ENCODE data around the gene OR5K2. TPM values are rescaled to one million over a fixed set of nuclear protein-coding genes. Genes with fewer than 3 reads are reported as not detected.

Gene OR5K2
- total RNA-seq, 4 donors from 2014 or later: not detected

DNA sequence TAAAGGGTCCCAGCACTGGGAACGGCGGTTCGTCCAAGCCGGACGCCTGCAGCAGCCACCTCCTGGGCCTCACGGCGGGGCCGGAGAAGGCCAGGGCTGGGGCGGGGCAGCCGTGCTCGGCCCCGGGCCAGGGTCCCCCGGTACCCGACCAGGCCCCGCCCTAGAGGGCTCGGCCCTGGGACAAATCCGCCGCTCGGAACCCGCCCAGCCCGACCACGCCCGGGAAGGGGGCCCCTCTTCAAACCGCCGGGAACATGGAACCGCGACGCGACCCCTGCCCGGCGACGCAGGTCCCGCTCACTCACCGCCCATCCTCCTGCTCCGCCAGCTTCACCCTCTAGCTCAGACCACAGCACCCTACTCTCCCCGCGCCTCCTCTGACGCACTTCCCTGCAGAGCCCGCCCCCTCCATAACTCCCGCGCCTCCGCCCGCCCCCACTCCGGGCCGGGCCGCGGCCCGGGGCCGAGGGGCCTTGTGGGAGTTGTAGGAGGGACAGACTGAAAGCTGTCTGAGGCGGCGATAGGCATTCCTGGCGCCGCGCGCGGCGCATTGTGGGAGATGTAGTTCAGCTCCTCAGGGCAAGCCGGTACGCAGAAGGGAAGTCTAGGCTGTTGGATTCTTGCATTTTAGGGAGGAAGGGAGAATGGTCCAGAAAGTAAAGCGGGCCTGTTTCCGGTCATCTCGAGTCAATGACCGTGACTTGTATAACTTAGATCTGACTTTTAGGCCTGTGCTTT is 25.2 kb downstream of the OR5K2 start, which contains the start of gene CLDND1:
Gene CLDND1 (minus strand): TSS at position 359 of the 738 bp plus-strand sequence. CDS start 1,478 bp downstream, outside the sequence.
- in situ Hi-C loops (cut with MboI; ENCODE audit: low sequenced_read_pairs in 4 of 4): no loop called here
- intact Hi-C loops (cut with DNase I; ENCODE audit: low total_unique reads): loop anchor here (1.0 to 5.0 kb wide), 5 partner anchors 71 to 1295 kb away; partner anchors contain the start of genes ARL6, CMSS1, CPOX and CRYBG3
- Histone ChIP-seq H3K4me3 (peak within 1 kb of the TSS; percentile 72 to 87 (median 75)), H3K27ac (peak within 1 kb of the TSS; percentile 90 to 98 (median 95)), H3K9me3 (no peaks in the 10 kb centered on the region), H3K36me3 (peaks cover 0 to 12% of the 10 kb centered on the region in 2 donors), H3K4me1 (peaks cover 14 to 20% of the 10 kb centered on the region in 2 donors), H3K27me3 (no peaks in the 10 kb centered on the region)
- ATAC-seq (peak; percentile 93 to 96), DNase-seq (peak; percentile 94 to 97)
- TF ChIP-seq POLR2A (IDR thresholded peaks at IDR 0.05): peak; percentile 87 to 88
- TF ChIP-seq, protein P1, sequence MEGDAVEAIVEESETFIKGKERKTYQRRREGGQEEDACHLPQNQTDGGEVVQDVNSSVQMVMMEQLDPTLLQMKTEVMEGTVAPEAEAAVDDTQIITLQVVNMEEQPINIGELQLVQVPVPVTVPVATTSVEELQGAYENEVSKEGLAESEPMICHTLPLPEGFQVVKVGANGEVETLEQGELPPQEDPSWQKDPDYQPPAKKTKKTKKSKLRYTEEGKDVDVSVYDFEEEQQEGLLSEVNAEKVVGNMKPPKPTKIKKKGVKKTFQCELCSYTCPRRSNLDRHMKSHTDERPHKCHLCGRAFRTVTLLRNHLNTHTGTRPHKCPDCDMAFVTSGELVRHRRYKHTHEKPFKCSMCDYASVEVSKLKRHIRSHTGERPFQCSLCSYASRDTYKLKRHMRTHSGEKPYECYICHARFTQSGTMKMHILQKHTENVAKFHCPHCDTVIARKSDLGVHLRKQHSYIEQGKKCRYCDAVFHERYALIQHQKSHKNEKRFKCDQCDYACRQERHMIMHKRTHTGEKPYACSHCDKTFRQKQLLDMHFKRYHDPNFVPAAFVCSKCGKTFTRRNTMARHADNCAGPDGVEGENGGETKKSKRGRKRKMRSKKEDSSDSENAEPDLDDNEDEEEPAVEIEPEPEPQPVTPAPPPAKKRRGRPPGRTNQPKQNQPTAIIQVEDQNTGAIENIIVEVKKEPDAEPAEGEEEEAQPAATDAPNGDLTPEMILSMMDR (IDR thresholded peaks at IDR 0.05 in 4 of 5, conservative IDR thresholded peaks at IDR 0.05 in 1 of 5): peak in 1 of 5 experiments; percentile 9

DNA sequence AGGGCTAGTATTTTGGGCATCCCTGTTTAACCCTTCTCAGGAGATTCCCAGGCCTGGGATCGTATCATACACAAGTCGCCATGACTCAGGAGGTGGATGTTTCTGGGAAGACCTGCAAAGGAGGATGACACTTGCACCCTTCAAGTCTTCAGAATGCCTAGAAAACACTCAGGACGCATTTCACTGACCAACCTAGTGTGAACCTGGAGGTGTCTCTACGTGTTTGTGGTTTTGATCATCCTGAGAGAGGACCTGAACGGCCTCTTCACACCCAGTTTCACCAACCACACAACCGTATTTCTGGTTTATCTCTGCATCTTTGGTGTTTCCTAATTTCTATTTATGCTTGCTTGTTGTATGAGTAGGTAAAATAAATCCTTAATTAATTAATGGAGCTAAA is 28.0 kb downstream of the OR5K2 start:
- Histone ChIP-seq H3K36me3 (no peaks in the 10 kb centered on the region), H3K27me3 (no peaks in the 10 kb centered on the region), H3K4me3 (no peak overlapping the region), H3K27ac (no peak overlapping the region), H3K9me3 (no peaks in the 10 kb centered on the region), H3K4me1 (peaks cover 14 to 19% of the 10 kb centered on the region in 2 donors)
- in situ Hi-C loops (cut with MboI; ENCODE audit: low sequenced_read_pairs in 4 of 4) (no loop called here), intact Hi-C loops (cut with DNase I; ENCODE audit: low total_unique reads) (no loop called here)
- no peak for DNase-seq
- no peak for ATAC-seq
- no peak for TF ChIP-seq POLR2A (IDR thresholded peaks at IDR 0.05)
- TF ChIP-seq, protein P1 (IDR thresholded peaks at IDR 0.05 in 4 of 5, conservative IDR thresholded peaks at IDR 0.05 in 1 of 5): no peak

DNA sequence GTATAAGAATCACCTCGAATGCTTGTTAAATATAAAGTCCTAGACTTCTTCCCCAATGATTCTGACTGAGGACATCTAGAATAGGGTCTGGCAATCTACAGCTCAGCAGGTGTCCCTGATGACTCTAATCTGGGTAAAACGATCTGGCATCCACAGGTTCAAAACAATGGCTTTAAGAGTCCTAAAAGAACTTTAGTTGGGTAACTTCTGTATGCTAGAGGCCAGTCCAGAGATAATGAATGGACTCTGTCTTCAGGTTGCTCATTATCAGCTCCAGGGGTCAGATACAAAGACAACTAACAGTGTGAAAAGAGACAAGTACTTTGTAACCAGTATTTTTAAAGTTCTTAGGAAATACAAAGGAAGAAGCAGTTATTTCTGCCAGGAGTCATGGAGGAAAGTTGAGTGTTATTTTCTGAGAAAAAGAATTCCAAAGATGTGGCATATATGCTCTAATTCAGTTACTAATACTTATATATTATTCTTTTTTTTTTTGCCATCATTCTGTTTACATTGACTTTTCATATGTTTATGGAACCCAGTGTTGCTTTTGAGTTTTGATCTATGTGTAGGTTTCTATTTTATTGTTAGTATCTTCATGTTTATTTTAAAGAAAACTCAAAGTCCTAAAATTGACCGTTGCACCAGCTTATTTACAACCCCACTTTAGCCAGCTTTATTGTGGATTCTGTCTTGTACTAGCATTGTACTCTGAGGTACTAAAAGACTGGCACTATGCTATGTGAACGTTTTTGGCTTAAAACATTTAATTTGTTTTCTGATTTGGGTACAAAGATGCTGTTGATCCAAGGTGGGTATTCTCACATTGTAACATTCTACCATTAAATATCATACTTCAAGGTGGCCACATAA is 31.2 kb downstream of the OR5K2 start:
- DNase-seq (no peak), ATAC-seq (no peak)
- no peaks in the 10 kb centered on the region for H3K4me1 ChIP-seq
- no peaks in the 10 kb centered on the region for H3K9me3 ChIP-seq
- no peaks in the 10 kb centered on the region for H3K27me3 ChIP-seq
- no peak overlapping the region for H3K4me3 ChIP-seq
- TF ChIP-seq, protein P1 (IDR thresholded peaks at IDR 0.05 in 4 of 5, conservative IDR thresholded peaks at IDR 0.05 in 1 of 5): no peak
- TF ChIP-seq POLR2A (IDR thresholded peaks at IDR 0.05): no peak
- intact Hi-C loops (cut with DNase I; ENCODE audit: low total_unique reads): no loop called here
- H3K36me3 ChIP-seq: no peaks in the 10 kb centered on the region
- in situ Hi-C loops (cut with MboI; ENCODE audit: low sequenced_read_pairs in 4 of 4): no loop called here
- H3K27ac ChIP-seq: no peak overlapping the region

DNA sequence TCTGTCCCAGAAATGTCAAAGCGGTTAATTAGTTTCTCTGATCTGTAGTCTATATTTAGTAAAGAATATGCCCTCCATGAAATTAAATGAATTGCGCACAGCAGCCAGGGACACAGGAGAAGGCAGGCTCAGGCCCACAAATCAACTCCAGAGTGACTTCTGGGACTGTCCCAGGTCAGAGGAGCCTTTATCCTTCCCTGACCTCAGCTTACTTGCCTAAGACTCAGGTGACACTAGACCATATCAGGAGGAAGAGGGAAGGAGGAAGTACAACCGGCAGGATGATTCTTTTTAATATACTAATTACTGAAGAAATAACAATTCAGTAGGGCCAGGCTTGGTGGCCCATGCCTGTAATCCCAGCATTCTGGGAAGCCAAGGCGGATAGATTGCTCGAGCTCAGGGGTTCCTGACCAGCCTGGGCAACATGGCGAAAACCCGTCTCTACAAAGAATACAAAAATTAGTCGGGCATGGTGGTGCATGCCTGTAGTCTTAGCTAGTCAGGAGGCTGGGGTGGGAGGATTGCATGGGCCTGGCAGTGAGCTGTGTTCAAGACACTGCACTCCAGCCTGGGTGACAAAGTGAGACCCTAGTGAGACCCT is 32.5 kb downstream of the OR5K2 start:
- in situ Hi-C loops (cut with MboI; ENCODE audit: low sequenced_read_pairs in 4 of 4): no loop called here
- ATAC-seq: peak in 1 of 2 donors; percentile 66

More for the DNA sequence above, 32.5 kb downstream of the OR5K2 start:
- Histone ChIP-seq H3K36me3 (no peaks in the 10 kb centered on the region), H3K9me3 (no peaks in the 10 kb centered on the region), H3K27me3 (no peaks in the 10 kb centered on the region), H3K4me1 (no peaks in the 10 kb centered on the region), H3K4me3 (no peak overlapping the region), H3K27ac (no peak overlapping the region)
- intact Hi-C loops (cut with DNase I; ENCODE audit: low total_unique reads): no loop called here
- no peak for TF ChIP-seq POLR2A (IDR thresholded peaks at IDR 0.05)
- TF ChIP-seq, protein P1 (IDR thresholded peaks at IDR 0.05 in 4 of 5, conservative IDR thresholded peaks at IDR 0.05 in 1 of 5): no peak
- DNase-seq: no peak
